Measurements from ENCODE around the gene SLC39A8. TPM values are rescaled to one million over a fixed set of nuclear protein-coding genes. Genes with fewer than 3 reads are reported as not detected.
"Not testable (repeated sequence)": the region's sequence is repeated elsewhere in the genome, so short reads cannot be mapped to it uniquely, and the experiment has no call there.

Gene SLC39A8
- polyA plus RNA-seq, 1 donor from 2014 or later, result 0.53 TPM

- H2AFZ ChIP-seq (ENCODE audit: low read depth, low read length), result no peak overlapping the region
- no peak overlapping the region for H3K9ac ChIP-seq (ENCODE audit: low read length)
- no peaks in the 10 kb centered on the region for H4K20me1 ChIP-seq (ENCODE audit: insufficient read depth)
- no peaks in the 10 kb centered on the region for H3F3A ChIP-seq (ENCODE audit: insufficient read depth, low read length, poor library complexity, severe bottlenecking)
- H3K4me3 ChIP-seq (ENCODE audit: low read length), result no peak overlapping the region
- no peaks in the 10 kb centered on the region for H3K9me3 ChIP-seq (ENCODE audit: low read length)
- H3K9me2 ChIP-seq (ENCODE audit: insufficient read depth, low read length), result no peaks in the 10 kb centered on the region
- no peak overlapping the region for H3K27ac ChIP-seq (ENCODE audit: low read length)
- no peak overlapping the region for H3K4me2 ChIP-seq (ENCODE audit: low read length)
- no peaks in the 10 kb centered on the region for H3K79me2 ChIP-seq (replicated peaks; ENCODE audit: insufficient read depth, low read length)
- TF ChIP-seq POLR2AphosphoS5 (IDR thresholded peaks at IDR 0.05) (no peak), EP300 (conservative IDR thresholded peaks at IDR 0.05; ENCODE audit: poor library complexity, severe bottlenecking) (no peak), SMC3 (conservative IDR thresholded peaks at IDR 0.05; ENCODE audit: poor library complexity) (no peak), CTCF (IDR thresholded peaks at IDR 0.05; ENCODE audit: poor library complexity, severe bottlenecking) (no peak)
- no peaks in the 10 kb centered on the region for H3K36me3 ChIP-seq (ENCODE audit: insufficient read depth, low read length)
- no peaks in the 10 kb centered on the region for H3K27me3 ChIP-seq (ENCODE audit: insufficient read depth, low read depth, low read length)
Measured at GRCh38 chr4:102362922-102363432, 17.7 kb upstream of the SLC39A8 start.

- H4K20me1 ChIP-seq (ENCODE audit: insufficient read depth), result no peaks in the 10 kb centered on the region
Measured at GRCh38 chr4:102358128-102358527, 12.8 kb upstream of the SLC39A8 start.

GRCh38 chr4:102357637-102358036, 12.4 kb upstream of the SLC39A8 start:
- H3K27ac ChIP-seq (ENCODE audit: low read length); H3K27me3 ChIP-seq (ENCODE audit: insufficient read depth, low read depth, low read length); H3K4me3 ChIP-seq (ENCODE audit: low read length); H3K79me2 ChIP-seq (replicated peaks; ENCODE audit: insufficient read depth, low read length); H3K36me3 ChIP-seq (ENCODE audit: insufficient read depth, low read length); H3K4me2 ChIP-seq (ENCODE audit: low read length); H3K9ac ChIP-seq (ENCODE audit: low read length); H2AFZ ChIP-seq (ENCODE audit: low read depth, low read length); H4K20me1 ChIP-seq (ENCODE audit: insufficient read depth); H3K9me2 ChIP-seq (ENCODE audit: insufficient read depth, low read length); H3F3A ChIP-seq (ENCODE audit: insufficient read depth, low read length, poor library complexity, severe bottlenecking); H3K9me3 ChIP-seq (ENCODE audit: low read length): not testable (repeated sequence)

More at GRCh38 chr4:102358128-102358527, 12.8 kb upstream of the SLC39A8 start:
- TF ChIP-seq EZH2 (IDR thresholded peaks at IDR 0.05; ENCODE audit: borderline replicate concordance, insufficient read depth, low read length, poor library complexity, severe bottlenecking) (no peak), RAD21 (conservative IDR thresholded peaks at IDR 0.05) (no peak), SMC3 (conservative IDR thresholded peaks at IDR 0.05; ENCODE audit: poor library complexity) (no peak), EP300 (conservative IDR thresholded peaks at IDR 0.05; ENCODE audit: poor library complexity, severe bottlenecking) (no peak), TAF1 (IDR thresholded peaks at IDR 0.05; ENCODE audit: low read depth) (no peak), REST (IDR thresholded peaks at IDR 0.05; ENCODE audit: borderline replicate concordance) (no peak)
- Histone ChIP-seq H3F3A (ENCODE audit: insufficient read depth, low read length, poor library complexity, severe bottlenecking) (no peaks in the 10 kb centered on the region), H3K36me3 (ENCODE audit: insufficient read depth, low read length) (no peaks in the 10 kb centered on the region), H2AFZ (ENCODE audit: low read depth, low read length) (no peak overlapping the region), H3K4me3 (ENCODE audit: low read length) (no peak overlapping the region), H3K79me2 (replicated peaks; ENCODE audit: insufficient read depth, low read length) (no peaks in the 10 kb centered on the region), H3K27me3 (ENCODE audit: insufficient read depth, low read depth, low read length) (no peaks in the 10 kb centered on the region), H3K9ac (ENCODE audit: low read length) (no peak overlapping the region), H3K9me2 (ENCODE audit: insufficient read depth, low read length) (no peaks in the 10 kb centered on the region), H3K4me2 (ENCODE audit: low read length) (no peak overlapping the region), H3K9me3 (ENCODE audit: low read length) (no peaks in the 10 kb centered on the region), H3K27ac (ENCODE audit: low read length) (no peak overlapping the region)

Data from neural cell (in vitro differentiated cells).